GM21529 (cell line): Measurements from ENCODE around the gene PTPN2.

Experiments
- ATAC-seq: cut with Tn5 transposase; IDR thresholded peaks from one replicate; pipeline ENCODE4 v1.9.1; 2021; ENCODE audit not compliant: unreplicated experiment

The PTPN2 gene

GRCh38 chr18:12750076-12750714 lies 133.8 kb downstream of the PTPN2 start:
- peak; percentile 64 for ATAC-seq

GRCh38 chr18:12749121-12749520 lies 134.9 kb downstream of the PTPN2 start:
- ATAC-seq = no peak

GRCh38 chr18:12748671-12749070 lies 135.4 kb downstream of the PTPN2 start:
- ATAC-seq = no peak

- ATAC-seq = no peak
Observed at GRCh38 chr18:12747530-12748315, 136.3 kb downstream of the PTPN2 start.

GRCh38 chr18:12745095-12745795 lies 138.8 kb downstream of the PTPN2 start:
- ATAC-seq = no peak

- ATAC-seq = no peak
Observed at GRCh38 chr18:12744103-12744502, 139.9 kb downstream of the PTPN2 start.

GRCh38 chr18:12742453-12742852 lies 141.6 kb downstream of the PTPN2 start:
- ATAC-seq = no peak
